UCSD-AML1 (cell line): Measurements from ENCODE around the gene AURKB.
"Not testable (repeated sequence)": the region's sequence is repeated elsewhere in the genome, so short reads cannot be mapped to it uniquely, and the experiment has no call there.

Experiments used
- DNase-seq: peaks from one replicate; lab custom pipeline; 2025; ENCODE audit not compliant: unreplicated experiment; lab: John Stamatoyannopoulos, UW

The AURKB gene

DNA sequence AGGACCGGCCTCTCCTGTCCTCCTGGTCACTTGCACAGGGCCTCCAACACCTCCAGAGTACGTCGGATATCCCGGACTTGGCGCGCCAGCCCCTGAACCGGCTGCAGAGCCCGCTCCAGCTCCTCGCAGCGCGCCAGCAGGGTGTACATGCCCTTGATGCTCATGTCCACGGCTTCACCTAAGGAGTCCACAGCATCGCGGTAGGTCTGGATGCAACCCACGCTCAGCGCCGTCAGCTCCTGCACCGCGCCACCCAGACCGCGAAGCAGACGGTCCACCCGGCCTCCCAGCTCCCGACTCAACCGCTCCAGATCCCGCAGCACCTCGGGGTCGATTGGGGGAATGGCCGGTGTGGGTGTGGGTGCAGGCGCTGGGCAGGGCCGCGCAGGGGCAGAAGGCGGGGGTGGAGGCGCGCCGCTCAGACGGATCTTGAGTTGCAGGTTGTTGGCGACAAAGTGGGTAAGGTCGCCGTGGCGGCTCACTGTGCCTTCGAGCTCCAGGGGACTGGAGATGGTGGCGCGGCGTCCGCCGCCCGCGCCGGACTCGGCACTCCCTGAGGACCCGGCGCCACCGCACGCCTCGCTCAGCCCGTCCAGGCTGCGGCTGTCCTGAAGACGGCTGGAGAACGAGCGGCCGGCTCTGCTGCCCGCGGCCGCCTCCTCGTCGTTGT is 21.2 kb downstream of the AURKB start:
- no peak for DNase-seq

- DNase-seq = no peak
Observed at GRCh38 chr17:8188263-8188839, 22.0 kb downstream of the AURKB start.

GRCh38 chr17:8187517-8188262 is 22.7 kb downstream of the AURKB start:
- peak; percentile 93 for DNase-seq

DNA sequence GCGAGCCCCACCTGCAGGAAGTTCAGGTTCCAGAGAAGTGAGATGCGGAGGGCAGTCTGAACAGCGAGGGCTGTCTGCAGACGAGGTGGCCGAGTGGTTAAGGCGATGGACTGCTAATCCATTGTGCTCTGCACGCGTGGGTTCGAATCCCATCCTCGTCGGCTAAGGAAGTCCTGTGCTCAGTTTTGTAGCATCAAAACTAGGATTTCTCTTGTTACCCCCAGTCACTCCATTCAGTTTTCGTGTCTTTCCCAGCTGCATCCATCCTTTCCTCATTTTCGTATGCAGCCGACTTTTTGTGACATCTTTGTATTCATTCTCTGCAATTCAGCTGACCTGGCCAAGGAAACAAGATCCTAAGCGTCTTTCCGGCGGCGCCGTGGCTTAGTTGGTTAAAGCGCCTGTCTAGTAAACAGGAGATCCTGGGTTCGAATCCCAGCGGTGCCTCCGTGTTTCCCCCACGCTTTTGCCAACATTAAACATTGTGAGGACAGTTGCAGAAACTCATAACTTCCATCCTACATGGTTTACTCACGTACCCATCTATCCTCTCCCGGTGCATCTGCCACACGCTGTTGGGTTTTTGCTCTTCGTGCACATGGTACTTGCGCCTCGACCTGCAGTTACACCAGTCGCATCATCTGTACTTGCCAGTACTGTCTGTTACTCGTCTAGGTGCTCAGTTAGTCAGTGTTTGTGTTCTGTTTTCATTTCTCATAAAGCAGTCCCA is 23.4 kb downstream of the AURKB start:
- peak; percentile 94 for DNase-seq

GRCh38 chr17:8186446-8186786 is 24.0 kb downstream of the AURKB start:
- no peak for DNase-seq

DNA sequence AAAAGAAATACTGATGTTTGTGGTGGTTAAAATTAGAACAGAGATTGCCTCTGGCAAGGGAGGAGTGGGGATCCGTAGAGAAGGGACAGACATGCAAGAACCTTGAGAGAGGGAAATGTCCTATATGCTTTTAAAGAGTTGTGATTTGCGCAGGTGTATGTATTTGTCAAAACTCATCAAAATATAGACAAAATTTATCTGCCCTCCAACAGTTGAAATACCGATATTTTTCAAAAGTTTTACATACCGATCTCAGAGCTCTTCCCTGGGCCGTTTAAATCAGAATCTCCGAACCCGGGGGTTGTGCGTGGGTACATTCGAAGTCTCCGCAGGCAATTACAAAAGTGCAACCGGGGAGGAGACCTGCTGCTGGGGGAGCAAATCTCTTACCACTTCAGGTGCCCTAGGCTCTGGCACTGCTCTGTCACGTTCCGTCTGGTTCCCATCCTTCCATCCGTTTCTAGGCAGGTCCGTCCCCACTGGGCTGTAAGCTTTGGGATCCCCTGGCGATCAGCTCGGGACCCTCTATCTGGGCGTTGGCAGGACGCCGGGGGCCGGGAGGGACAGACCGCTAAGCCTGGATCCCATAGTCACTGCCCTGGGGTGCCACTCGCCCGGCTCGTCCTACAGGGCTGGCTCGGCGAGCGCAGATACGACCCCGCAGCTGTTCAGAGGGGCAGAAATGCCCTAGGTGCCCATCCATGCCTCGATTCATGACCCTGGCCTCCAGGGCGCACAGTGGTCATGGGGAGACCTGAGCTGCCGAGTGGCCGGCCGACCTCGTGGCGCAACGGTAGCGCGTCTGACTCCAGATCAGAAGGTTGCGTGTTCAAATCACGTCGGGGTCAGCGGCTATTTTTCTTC is 24.6 kb downstream of the AURKB start:
- peak; percentile 87 for DNase-seq

DNA sequence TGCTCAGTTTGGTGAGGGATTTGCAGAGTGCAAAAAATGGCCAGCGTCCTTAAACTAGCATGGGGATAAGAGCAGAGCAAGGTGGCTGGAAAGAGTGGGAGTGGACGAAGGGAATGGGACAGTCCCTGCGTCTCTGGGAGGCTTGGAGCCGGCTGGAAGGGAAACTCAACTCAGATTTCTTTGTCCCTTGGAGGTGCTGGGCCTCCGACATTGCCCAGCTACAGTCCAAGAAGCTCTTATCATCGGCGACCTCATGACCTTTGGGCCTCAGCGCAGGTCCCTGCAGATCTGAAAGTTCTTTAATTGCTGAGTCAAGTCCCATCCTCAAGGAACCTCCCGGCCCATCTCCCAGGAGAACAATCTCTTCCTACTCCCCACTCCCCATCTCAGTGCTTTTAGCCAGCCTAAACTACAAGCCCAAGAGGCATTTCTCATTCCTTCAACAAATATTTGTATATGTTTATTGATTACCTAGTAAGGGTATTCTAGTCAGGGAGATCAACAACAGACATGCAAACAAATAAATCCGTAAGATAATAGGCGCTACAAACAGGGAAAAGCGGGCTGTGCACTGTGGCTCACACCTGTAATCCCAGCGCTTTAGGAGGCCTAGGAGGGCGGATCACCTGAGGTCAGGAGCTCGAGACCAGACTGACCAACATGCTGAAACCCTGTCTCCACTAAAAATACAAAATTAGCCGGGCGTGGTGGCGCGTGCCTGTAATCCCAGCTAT is 33.2 kb downstream of the AURKB start:
- DNase-seq = no peak

DNA sequence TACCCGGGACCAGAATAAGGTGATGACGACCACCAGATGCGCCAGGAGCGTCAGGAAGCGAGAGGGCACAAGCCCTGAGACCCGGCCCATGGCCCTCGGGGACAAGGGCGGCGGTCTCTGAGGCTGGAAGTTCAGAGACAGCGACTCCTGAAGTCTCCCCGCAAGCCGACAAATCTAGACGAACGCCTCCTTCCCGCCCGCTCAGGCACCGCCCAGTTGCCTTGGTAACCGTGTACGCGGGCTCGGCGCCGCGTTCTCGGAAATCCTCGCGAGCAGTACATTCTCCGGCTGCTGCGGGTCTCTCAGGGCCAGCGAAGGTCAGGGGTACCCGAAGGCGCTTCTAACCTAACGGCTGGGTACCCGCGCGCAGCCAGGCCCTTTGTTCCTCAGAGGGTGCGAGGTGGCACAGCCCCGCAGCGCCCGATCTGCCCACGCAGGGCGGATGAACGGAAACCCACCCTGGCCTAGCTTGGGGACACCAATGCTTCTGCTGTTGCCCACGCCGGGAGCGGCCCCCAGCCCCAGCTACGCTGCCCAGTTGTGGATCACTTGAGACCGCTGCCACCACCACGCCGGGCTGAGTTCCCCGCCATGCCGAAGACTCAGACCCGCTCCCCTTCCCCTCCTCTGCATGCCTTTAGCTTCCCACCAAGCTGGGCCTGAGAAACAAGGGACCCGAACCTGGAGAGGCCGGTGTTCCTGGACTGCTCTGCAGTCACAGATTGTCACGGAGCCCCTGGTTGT is 34.0 kb downstream of the AURKB start, which contains the start of gene TMEM107:
TSS of gene TMEM107 (minus strand) at position 184 of the 744 bp plus-strand sequence. CDS start at position 90, 94 bp downstream.
- DNase-seq = peak; percentile 86

DNA sequence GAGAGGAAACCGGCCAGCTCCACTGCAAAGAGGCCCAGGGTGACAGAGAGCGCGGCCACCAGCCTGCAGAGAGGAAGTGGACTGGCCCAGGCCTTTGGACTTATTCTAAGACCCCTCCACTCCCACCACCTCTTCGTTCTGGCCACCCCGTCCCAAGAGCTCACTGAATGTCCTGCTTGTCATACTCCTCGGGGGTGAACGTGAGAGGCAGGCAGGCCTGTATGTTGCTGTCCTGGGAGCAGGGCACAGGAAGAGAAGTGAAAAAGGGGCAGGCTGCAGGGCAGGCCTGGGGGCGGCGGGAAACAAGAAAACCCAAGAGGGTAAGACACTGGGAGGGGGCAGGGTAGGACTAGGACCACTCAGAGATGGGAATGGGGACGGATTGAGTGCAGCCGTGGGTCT is 34.6 kb downstream of the AURKB start:
- DNase-seq = no peak

- no peak for DNase-seq
Observed at GRCh38 chr17:8173871-8174322, 36.5 kb downstream of the AURKB start.

DNA sequence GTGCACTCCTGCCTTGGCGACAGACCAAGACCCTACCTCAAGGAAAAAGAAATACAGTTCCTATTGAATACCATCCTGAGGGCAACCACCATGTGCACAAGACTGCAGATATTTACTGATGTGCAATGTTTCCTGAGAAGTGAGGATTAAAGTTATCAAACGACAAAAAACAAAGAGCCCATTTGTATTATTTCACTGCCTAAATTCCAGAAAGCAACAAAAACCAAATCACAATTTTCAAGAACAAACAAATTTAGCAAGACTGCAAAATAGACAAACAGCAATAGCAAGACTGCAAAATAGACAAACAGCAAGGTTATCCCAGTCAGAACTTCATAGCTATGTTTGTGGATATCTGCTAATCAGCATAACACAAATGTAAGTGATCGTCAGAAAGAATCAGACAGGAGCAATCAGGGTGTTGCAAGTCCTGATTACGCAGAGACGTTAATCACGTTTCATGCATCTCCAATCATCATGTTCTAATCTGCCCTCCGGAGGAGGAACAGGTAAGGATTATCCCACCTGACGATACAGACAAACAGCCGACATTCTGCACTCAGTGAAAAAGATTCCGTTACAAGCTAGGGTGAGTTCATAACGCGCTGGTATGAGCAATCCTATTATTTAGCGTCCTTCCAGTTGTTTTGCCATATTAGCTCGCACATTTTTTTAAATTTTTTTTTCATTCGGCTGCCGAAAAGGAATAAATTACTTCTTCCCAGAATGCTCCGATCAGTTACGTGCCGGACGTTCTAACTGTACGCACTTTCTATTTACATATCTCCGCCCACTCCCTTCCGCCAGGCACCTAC is 37.1 kb downstream of the AURKB start:
- DNase-seq = peak; percentile 65

GRCh38 chr17:8170186-8170585 is 40.2 kb downstream of the AURKB start:
- not testable (repeated sequence) for DNase-seq

GRCh38 chr17:8167526-8167925 is 42.8 kb downstream of the AURKB start:
- DNase-seq = no peak

GRCh38 chr17:8166731-8167130 is 43.6 kb downstream of the AURKB start:
- DNase-seq = no peak

- DNase-seq = no peak
Observed at GRCh38 chr17:8164815-8165131, 45.6 kb downstream of the AURKB start.

- DNase-seq = peak; percentile 88
Observed at GRCh38 chr17:8163978-8164814, 46.2 kb downstream of the AURKB start.
